GM12873 (cell line): Measurements from ENCODE around the gene RNF152.

Experiments
- CTCF ChIP-seq: IDR thresholded peaks from 2 replicates; pipeline ENCODE4 v1.5.1; 2012; ENCODE audit warnings: low read depth, mild to moderate bottlenecking, moderate library complexity, low read length, control low read depth; ENCODE audit not compliant: insufficient read depth; ENCODE audit errors: missing control alignments

RNF152 gene

GRCh38 chr18:61887838-61888237, 5.0 kb downstream of the RNF152 start:
- TF ChIP-seq CTCF = no peak

GRCh38 chr18:61883547-61883946, 9.3 kb downstream of the RNF152 start:
- no peak for TF ChIP-seq CTCF

- TF ChIP-seq CTCF = no peak
Observed at GRCh38 chr18:61882296-61883004, 10.4 kb downstream of the RNF152 start.

- TF ChIP-seq CTCF = no peak
Observed at GRCh38 chr18:61876899-61877298, 15.9 kb downstream of the RNF152 start.

GRCh38 chr18:61870151-61870550, 22.7 kb downstream of the RNF152 start:
- TF ChIP-seq CTCF = no peak

- no peak for TF ChIP-seq CTCF
Observed at GRCh38 chr18:61869636-61870035, 23.2 kb downstream of the RNF152 start.

GRCh38 chr18:61865466-61866175, 27.2 kb downstream of the RNF152 start:
- no peak for TF ChIP-seq CTCF
